WTC11 (cell line): Measurements from ENCODE around the gene SLC25A25.

Experiments
- EMX1 ChIP-seq: fragments of 250-450 bp; sonication (Bioruptor Pico); IDR thresholded peaks from 2 replicates; pipeline ENCODE4 v1.8.0; 2021; ENCODE audit warnings: mild to moderate bottlenecking
- FOXP1 ChIP-seq: sonication (generic); formaldehyde crosslinking; IDR thresholded peaks from 2 replicates; pipeline ENCODE4 v1.8.0; 2022; ENCODE audit warnings: missing genetic modification reagents, mild to moderate bottlenecking, moderate library complexity, borderline replicate concordance
- TF ChIP-seq, protein P1 (sequence below): sonication (generic); formaldehyde crosslinking; IDR thresholded peaks from 2 replicates; pipeline ENCODE4 v1.8.0; 2022; ENCODE audit warnings: mild to moderate bottlenecking, missing genetic modification reagents
- TF ChIP-seq, protein P2 (sequence below): fragments of 250-450 bp; sonication (Bioruptor Pico); conservative IDR thresholded peaks from 2 replicates; pipeline ENCODE4 v1.9.0; 2021; ENCODE audit warnings: mild to moderate bottlenecking
- TF ChIP-seq, protein P3 (sequence below): fragments of 200-600 bp; IDR thresholded peaks from 2 replicates; pipeline ENCODE4 v1.8.0; 2022; ENCODE audit warnings: antibody characterized with exemption

- TF ChIP-seq, protein P1, sequence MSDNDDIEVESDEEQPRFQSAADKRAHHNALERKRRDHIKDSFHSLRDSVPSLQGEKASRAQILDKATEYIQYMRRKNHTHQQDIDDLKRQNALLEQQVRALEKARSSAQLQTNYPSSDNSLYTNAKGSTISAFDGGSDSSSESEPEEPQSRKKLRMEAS (CRISPR knock-in tag), result no peak
- TF ChIP-seq, protein P2, sequence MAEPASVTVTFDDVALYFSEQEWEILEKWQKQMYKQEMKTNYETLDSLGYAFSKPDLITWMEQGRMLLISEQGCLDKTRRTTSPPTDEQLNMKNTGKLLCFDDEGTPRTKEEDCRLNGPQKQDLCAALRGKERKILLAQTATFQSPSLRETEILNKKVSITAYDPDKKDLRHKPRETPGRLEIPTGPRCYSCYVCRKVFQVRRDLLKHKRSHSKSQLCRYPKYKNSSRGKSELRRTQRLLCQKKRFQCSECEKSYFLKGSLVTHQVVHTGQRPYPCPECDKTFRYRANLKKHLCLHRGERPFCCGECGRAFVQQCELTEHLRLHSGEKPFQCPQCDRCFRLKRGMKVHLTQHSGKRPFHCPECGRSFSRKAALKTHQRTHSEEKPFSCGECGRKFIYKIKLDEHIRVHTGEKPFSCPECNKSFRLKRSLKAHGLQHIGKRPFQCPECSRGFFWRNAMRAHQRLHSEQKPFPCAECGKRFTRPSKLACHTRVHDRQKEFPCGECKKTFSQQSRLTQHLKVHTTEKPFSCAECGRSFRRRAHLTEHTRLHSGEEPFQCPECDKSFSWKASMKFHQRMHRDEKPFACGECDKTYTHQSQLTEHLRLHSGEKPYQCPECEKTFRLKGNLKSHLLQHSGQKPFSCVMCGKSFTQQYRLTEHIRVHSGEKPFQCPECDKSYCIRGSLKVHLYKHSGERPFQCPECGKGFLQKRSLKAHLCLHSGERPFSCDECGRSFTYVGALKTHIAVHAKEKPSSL (CRISPR knock-in tag), result no peak
- TF ChIP-seq EMX1 (CRISPR knock-in tag) (no peak), FOXP1 (CRISPR knock-in tag) (no peak)
- TF ChIP-seq, protein P3, sequence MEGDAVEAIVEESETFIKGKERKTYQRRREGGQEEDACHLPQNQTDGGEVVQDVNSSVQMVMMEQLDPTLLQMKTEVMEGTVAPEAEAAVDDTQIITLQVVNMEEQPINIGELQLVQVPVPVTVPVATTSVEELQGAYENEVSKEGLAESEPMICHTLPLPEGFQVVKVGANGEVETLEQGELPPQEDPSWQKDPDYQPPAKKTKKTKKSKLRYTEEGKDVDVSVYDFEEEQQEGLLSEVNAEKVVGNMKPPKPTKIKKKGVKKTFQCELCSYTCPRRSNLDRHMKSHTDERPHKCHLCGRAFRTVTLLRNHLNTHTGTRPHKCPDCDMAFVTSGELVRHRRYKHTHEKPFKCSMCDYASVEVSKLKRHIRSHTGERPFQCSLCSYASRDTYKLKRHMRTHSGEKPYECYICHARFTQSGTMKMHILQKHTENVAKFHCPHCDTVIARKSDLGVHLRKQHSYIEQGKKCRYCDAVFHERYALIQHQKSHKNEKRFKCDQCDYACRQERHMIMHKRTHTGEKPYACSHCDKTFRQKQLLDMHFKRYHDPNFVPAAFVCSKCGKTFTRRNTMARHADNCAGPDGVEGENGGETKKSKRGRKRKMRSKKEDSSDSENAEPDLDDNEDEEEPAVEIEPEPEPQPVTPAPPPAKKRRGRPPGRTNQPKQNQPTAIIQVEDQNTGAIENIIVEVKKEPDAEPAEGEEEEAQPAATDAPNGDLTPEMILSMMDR, result no peak
Measured at GRCh38 chr9:128042043-128042442, 26.0 kb upstream of the SLC25A25 start.
